NCI-H2227 (cell line): ENCODE measurements around the gene AIMP1.

Experiments used
- DNase-seq: peaks from one replicate; lab custom pipeline; 2025; ENCODE audit not compliant: unreplicated experiment; lab: John Stamatoyannopoulos, UW

The AIMP1 gene

GRCh38 chr4:106315968-106316772 lies at the start of gene AIMP1, which contains the start of gene TBCK:
AIMP1 (plus strand) TSS chr4:106316550; CDS start chr4:106325010, 8,460 bp downstream.
TBCK (minus strand) TSS chr4:106316209; CDS start chr4:106308960, 7,249 bp downstream.
- DNase-seq, result peak; percentile 88

DNA sequence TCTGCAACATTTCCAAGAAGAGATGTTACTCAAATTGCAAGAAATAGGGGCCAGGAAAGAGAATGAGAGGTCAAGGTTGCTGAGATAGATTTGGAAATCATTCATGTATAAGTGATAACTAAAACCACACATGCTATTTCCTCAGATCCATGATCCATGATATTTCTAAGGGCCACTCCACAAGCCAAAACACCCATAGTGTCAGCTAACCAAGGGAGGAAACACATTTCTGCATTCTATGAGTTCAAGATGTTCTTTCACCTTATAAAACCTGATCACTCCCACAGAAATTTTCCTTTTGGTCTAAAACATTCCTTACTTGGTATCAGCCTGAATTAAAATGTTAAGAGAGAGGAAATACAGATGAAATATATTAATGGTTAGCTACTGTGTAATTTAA lies 47.6 kb upstream of the AIMP1 start:
- no peak for DNase-seq

GRCh38 chr4:106269711-106270110 lies 46.6 kb upstream of the AIMP1 start:
- DNase-seq, result no peak

DNA sequence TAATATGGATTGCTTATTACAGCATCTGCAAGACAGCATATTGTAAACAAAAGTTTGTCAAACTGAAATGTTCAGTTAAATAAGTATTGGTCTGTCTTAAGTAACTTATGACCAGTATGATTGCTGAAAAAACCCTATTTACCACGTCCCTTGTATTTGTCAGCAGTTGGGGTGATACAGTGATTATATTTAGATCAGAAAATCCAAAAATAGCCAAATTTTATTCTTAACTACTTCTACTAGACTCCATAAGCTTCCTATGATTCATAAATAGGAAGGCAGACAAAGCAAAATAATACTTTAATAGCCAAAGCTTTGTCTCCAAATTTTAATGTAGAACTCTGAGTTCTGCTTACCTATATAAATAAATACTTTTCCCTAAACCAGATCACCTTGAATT lies 45.6 kb upstream of the AIMP1 start:
- no peak for DNase-seq

DNA sequence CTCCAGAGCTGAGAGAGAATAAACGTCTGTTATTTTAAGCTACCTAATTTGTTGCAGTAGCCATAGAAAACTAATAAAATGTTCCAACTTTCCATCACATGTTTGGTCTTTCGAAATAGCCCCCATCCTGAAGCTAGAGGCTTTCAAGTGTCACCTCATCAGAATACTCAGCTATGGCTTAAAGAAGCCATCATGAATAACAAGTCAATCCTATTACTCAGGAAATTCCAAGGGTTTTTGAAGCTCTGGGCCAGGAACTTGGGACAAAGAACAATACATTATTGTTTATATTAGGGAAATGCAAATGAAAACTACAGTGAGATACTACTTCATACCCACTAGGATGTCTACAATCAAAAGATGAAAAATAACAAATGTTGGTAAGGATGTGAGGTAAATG lies 42.5 kb upstream of the AIMP1 start:
- no peak for DNase-seq

GRCh38 chr4:106277140-106277675 lies 39.1 kb upstream of the AIMP1 start:
- no peak for DNase-seq

- no peak for DNase-seq
Observed at GRCh38 chr4:106284227-106284626, 32.1 kb upstream of the AIMP1 start.

- no peak for DNase-seq
Observed at GRCh38 chr4:106286611-106287010, 29.7 kb upstream of the AIMP1 start.

DNA sequence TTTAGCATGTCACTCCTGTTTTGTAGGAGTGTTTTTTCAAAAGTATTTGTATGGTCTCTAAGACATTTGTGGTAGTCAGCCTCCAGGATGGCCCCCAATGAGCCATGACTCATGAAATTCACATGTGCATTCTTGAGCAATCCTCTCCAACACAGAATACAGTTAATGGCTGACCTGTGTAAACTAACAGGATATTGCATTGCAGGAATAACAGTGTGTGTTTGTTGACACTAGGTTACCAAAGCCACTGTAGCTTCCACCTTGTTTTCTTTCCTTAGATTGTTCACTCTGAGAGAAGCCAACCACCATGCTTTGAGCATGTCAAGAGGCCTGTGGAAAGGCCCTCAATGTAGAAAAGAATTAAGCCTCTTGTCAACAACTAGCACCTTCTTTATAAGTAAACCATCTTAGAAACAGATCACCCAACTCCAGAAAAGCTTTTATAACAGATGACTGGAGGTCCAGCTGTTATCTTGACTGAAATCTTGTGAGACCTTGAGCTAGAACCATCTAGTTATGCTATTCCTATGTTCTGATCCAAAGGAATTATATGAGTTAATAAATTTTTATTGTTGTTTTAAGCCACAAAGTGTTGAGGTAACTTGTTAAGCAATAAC lies 28.9 kb upstream of the AIMP1 start:
- no peak for DNase-seq

GRCh38 chr4:106289737-106290136 lies 26.6 kb upstream of the AIMP1 start:
- no peak for DNase-seq

GRCh38 chr4:106291678-106292077 lies 24.7 kb upstream of the AIMP1 start:
- no peak for DNase-seq

DNA sequence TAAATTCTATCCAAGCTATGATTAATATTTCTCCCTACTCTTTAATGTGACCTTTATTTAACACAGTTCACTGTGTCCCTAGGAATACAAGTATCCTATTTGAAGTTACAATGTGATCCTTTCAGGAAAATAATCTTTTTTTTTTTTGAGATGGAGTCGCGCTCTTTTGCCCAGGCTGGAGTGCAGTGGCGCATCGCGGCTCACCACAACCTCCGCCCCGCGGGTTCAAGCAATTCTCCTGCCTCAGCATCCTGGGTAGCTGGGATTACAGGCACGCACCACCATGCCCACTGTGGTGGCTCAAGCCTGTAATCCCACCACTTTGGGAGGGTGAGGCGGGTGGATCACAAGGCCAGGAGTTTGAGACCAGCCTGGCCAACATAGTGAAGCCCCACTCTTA lies 22.3 kb upstream of the AIMP1 start:
- no peak for DNase-seq

- no peak for DNase-seq
Observed at GRCh38 chr4:106297245-106298035, 18.9 kb upstream of the AIMP1 start.

DNA sequence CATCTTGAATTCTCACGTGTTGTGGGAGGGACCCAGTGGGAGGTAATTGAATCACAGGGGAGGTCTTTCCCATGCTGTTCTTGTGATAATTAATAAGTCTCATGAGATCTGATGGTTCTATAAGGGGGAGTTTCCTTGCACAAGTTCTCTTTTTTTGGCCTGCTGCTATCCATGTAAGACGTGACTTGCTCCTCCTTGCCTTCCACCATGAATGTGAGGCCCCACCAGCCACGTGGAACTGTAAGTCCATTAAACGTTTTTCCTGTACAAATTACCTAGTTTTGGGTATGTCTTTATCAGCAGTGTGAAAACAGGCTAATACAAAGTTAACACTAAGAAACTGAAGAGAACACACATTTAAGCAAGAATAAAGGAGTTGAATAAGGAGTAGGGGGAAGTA lies 16.4 kb upstream of the AIMP1 start:
- DNase-seq, result no peak

DNA sequence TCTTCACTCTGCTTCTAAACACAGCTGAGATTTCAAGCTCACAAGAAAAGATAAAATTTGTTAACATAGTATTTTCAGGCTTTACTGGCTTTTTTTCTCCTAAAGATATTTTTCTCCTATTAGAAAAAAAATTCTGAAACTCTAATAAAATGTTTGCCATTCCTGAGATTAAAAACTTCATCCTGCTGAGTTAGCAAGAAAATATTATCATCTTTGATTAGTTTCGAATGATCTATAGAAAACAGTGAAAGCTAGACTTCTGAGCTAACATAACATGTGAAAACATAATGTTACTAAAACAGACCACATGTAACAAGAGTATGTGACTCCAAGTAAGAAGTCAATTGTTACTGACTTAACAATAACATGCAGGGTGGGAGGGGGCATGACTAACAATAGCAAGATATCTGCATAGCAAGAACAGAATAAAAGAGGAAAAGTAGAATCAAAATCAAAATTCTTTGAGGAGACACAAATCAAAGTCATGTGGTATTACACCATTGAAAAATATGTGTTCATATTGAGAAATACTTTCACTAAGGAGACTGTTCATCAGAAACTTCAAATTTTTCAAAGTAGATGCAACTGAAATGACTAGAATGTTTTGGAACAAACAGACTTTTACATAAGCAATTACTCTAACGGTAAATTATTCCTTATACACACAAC lies 14.8 kb upstream of the AIMP1 start:
- DNase-seq, result no peak

DNA sequence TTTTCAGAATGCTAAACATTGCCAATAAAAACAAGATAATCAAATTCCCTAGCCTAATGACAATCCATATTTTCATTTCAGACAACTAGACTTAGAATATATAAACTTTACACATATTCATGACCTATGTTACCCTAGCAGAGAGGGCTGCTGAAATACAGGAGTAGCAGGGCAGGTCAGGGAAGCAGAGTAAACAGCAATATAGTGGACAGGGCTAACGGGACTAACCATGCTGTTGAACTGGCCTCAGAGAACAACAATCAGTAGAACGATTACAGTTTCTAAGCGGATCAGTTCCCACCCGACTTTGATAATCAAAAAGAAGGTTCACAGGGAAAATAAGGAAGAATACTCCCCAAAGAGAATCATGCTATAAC lies 14.3 kb upstream of the AIMP1 start:
- DNase-seq, result no peak

- no peak for DNase-seq
Observed at GRCh38 chr4:106303548-106304281, 12.6 kb upstream of the AIMP1 start.

- no peak for DNase-seq
Observed at GRCh38 chr4:106304632-106305031, 11.7 kb upstream of the AIMP1 start.

- no peak for DNase-seq
Observed at GRCh38 chr4:106305435-106306055, 10.8 kb upstream of the AIMP1 start.

GRCh38 chr4:106306561-106306960 lies 9.8 kb upstream of the AIMP1 start:
- DNase-seq, result no peak
